Cerebellar cortex (tissue), 1 donor: ENCODE results near the gene GNA12.
A peak's percentile ranks its signal among the peaks of the same experiment; 100 is the strongest.
"Not testable (repeated sequence)": the region's sequence is repeated elsewhere in the genome, so short reads cannot be mapped to it uniquely, and the experiment has no call there.

Source experiments
- DNase-seq: peaks from one replicate; pipeline ENCODE4 v3.0.0-alpha.2; 2015; ENCODE audit warnings: low spot score

Gene GNA12

GRCh38 chr7:2689951-2690705 lies 154.0 kb downstream of the GNA12 start:
- no peak for DNase-seq

DNA sequence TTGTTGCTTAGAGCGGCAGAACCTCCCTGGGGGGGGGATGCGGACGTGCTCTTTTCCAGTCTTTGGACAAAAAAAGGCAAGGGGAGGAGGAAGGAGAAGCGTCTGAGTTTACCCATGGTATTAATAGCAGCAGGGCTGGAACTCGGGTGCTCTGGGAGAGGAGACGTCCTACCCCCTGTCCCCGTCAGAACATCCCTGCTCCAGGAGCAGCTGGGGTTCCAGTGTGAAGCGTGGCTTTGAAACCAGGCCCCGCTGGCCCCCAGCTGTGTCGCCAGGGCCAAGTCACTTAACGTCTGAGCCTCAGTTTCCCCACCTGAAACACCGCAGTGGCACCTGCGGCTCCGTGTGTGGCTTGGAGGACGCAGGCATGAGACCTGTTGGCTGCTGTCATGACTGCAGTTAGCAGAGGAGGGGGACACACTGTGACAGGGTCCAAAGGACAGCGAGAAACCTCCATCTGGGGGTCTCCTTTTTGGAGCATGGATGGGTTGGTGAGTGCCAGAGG lies 154.7 kb downstream of the GNA12 start:
- no peak for DNase-seq

GRCh38 chr7:2688409-2689342 lies 155.4 kb downstream of the GNA12 start:
- DNase-seq, result peak; percentile 19

DNA sequence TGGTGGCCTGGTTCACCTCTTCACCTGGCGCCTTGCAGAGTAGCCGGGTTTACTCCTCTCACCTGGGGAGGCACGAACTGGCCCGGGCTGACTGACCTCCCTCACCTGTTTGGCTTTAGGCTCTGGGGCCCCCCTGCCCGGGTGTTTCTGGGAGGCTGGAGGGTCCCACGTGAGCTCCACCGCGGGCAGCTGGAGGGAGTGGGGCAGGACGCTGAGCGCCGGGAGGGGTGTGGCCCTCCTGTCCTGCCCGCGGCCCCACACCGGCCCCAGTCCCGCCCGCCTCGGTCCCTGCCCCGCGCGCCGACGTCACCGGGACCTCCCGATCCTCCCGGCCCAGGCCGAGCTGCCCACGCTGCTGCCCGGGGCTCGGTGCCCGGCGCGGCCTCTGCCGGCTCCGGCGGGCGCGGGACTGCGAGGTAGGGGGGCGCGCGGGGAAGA lies 156.2 kb downstream of the GNA12 start, which contains the start of gene AMZ1:
TSS of gene AMZ1 (plus strand) at position 322 of the 438 bp plus-strand sequence. CDS start 12,250 bp downstream, outside the sequence.
- DNase-seq, result no peak

DNA sequence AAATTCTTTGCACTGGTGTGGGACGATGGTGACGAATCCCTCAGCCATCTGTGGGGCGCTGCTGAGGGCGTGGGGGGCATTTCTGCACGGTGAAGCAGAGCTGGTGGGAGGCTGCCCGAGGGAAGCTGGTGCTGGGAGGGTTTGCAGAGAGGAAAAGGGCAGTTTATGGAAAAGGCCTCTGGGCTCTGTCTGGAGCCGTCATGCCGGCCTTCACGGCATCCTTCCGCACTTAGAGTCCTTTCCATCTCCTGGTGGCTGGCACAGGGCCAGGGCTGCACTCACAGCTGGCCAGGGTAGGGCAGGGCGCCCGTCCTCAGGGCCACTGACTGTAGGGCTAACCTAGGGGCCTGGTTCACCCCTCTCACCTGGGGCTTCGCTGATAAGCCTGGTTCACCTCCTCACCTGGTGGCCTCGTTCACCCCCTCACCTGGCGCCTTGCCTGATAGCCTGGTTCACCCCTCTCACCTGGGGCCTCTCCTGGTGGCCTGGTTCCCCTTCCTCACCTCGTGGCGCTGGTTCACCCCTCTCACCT lies 156.7 kb downstream of the GNA12 start:
- DNase-seq, result no peak

- no peak for DNase-seq
These were observed 158.0 kb downstream of the GNA12 start for GRCh38 chr7:2686101-2686500.

DNA sequence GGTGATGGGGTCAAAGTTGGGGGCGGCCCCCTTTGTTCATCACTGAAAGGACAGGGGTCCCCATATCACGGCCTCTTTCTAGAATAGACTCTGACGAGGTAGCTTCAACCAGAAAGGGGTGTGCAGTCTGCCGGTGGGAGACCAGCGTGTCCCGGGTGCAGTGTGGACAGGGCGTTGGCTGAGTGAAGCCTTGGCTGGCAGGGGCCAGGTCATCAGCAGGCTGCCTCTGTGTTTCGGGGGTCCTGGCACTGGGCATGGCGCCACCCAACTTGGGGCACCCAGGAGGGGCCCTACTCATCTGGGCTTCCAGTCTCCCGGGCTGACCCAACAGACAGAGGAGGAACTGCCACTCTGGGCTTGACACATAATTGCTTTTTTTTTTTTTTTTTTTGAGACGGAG lies 159.6 kb downstream of the GNA12 start:
- no peak for DNase-seq

DNA sequence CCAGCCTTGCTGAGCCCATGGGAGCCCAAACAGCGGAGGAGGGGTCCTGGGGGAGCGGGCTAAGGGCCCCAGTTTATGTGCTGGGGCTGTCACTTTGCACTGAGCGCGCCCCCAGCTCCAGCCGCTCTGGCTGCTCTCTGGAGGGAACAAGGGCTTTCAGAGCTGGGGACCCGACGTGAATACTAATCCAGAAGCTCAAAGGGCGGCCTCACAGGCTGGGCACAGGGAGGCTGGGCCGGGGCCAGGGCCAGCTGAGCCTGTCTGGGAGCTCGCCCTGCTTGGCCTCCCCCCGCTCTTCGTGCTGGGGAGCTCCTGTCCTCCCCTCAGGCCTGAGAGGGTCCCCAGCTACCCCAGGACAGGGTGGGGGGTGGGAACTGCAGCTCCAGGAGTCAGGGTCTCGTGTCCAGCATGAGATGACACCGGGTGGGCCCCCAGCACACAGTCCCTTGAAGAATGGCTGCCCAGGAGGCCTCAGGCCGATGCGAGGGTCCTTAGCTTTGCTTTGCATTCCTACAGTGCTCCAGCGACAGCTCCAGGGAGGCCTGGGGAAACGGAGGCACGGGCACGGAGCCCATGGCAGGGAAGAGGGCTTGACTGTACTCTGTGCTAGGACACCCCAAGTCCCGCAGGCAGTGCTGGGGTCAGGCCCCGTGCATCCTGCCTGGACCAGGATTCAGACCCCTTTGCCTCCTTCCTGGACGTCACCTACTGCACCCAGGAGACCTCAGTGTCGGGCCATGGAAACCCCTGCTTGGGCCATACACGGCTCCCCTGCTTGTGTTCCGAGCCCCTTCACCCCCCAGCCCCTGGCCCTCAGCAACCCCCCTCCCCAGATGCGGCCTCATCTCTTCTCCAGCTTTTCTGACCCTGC lies 161.9 kb downstream of the GNA12 start:
- no peak for DNase-seq

GRCh38 chr7:2680792-2681490 lies 163.2 kb downstream of the GNA12 start:
- peak; percentile 85 for DNase-seq

DNA sequence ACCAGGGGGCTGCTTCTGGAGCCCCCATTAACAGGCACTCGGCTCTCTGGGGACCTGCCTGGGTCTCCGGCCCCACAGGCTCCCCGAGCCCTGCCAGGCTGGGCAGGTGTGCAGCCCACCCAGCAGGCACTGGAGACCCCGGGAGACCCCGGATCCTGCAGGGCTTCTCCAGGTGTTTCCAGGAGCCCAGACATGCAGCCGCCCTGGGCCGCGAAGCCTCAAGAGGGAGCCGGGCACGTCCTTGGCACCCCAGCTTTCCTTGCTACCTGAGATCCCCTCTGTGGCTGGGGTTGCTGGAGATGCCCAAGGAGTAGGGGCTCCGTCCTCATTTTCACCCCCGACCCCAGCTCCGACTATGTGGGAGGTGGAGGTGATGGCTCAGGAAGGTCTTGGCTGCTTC lies 163.9 kb downstream of the GNA12 start:
- no peak for DNase-seq

GRCh38 chr7:2679135-2680127 lies 164.7 kb downstream of the GNA12 start:
- not testable (repeated sequence) for DNase-seq

DNA sequence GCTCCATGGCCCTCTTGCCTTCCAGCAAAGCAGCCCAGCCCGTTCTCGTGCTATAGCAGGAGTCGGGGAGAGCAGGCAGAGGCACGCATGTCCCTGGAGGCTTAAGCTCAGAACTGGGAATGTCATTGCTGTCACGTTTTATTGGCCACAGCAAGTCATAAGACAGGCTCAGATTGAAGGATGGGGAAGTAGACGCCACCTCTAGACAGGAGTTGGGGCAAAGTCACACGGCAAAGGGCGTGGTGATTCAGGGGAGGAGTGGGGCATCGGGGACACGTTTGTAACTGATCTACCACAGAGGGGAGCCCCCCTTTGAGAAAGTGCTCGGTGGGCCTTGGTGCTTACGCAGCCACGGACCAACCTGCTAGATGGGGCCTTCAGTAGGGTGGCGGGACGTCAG lies 165.7 kb downstream of the GNA12 start:
- not testable (repeated sequence) for DNase-seq
